Panc1 (cell line): Measurements from ENCODE around the gene ADAMTS6.

Experiments
- CTCF ChIP-seq: fragments of 450-650 bp; IDR thresholded peaks from 2 replicates; pipeline ENCODE4 v1.5.1; 2017; ENCODE audit warnings: mild to moderate bottlenecking
- POLR2AphosphoS5 ChIP-seq: IDR thresholded peaks from 2 replicates; pipeline ENCODE4 v1.6.1; 2012; ENCODE audit warnings: mild to moderate bottlenecking, low read depth, low read length, moderate library complexity
- SIN3A ChIP-seq: IDR thresholded peaks from 2 replicates; pipeline ENCODE4 v1.6.1; 2012; ENCODE audit warnings: low read depth, mild to moderate bottlenecking, low read length, moderate library complexity, borderline replicate concordance; ENCODE audit not compliant: insufficient read depth
- TCF7L2 ChIP-seq: IDR thresholded peaks from 2 replicates; pipeline ENCODE4 v1.6.1; 2011; ENCODE audit warnings: mild to moderate bottlenecking, low read depth, low read length, inconsistent platforms
- TF ChIP-seq, protein P1 (sequence below), 2 experiments: IDR thresholded peaks; 2 replicates each; pipeline ENCODE4 v1.6.1; 2011 to 2012; ENCODE audit warnings: low read depth in 2 of 2, control low read depth in 1 of 2, low read length in 1 of 2, mild to moderate bottlenecking in 1 of 2, moderate library complexity in 1 of 2; ENCODE audit not compliant: insufficient read depth in 1 of 2

- TF ChIP-seq CTCF (no peak), POLR2AphosphoS5 (no peak), SIN3A (no peak), TCF7L2 (no peak)
- TF ChIP-seq, protein P1, sequence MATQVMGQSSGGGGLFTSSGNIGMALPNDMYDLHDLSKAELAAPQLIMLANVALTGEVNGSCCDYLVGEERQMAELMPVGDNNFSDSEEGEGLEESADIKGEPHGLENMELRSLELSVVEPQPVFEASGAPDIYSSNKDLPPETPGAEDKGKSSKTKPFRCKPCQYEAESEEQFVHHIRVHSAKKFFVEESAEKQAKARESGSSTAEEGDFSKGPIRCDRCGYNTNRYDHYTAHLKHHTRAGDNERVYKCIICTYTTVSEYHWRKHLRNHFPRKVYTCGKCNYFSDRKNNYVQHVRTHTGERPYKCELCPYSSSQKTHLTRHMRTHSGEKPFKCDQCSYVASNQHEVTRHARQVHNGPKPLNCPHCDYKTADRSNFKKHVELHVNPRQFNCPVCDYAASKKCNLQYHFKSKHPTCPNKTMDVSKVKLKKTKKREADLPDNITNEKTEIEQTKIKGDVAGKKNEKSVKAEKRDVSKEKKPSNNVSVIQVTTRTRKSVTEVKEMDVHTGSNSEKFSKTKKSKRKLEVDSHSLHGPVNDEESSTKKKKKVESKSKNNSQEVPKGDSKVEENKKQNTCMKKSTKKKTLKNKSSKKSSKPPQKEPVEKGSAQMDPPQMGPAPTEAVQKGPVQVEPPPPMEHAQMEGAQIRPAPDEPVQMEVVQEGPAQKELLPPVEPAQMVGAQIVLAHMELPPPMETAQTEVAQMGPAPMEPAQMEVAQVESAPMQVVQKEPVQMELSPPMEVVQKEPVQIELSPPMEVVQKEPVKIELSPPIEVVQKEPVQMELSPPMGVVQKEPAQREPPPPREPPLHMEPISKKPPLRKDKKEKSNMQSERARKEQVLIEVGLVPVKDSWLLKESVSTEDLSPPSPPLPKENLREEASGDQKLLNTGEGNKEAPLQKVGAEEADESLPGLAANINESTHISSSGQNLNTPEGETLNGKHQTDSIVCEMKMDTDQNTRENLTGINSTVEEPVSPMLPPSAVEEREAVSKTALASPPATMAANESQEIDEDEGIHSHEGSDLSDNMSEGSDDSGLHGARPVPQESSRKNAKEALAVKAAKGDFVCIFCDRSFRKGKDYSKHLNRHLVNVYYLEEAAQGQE (IDR thresholded peaks at IDR 0.05; ENCODE audit: insufficient read depth in 1 of 2, low read depth in 2 of 2, low read length in 1 of 2), result no peak
Measured at GRCh38 chr5:65104831-65105230, 376.9 kb downstream of the ADAMTS6 start.
